SK-N-SH (cell line): Measurements from ENCODE around the gene ANKMY1. TPM values are rescaled to one million over a fixed set of nuclear protein-coding genes. Genes with fewer than 3 reads are reported as not detected.

Experiments used
- CTCF ChIA-PET: fragments of 300-600, 350-600 bp; formaldehyde crosslinking; extraction: SDS; loops from one replicate; lab custom pipeline; 2021; lab: Yijun Ruan, JAX
- POLR2A ChIA-PET: fragments of 350-600 bp; sonication (Branson Sonifier 250); formaldehyde crosslinking; extraction: SDS; loops from one replicate; lab custom pipeline; 2020; ENCODE audit warnings: antibody characterized with exemption, inconsistent platforms; lab: Yijun Ruan, JAX
- DNase-seq: peaks from one replicate; pipeline ENCODE4 v3.0.0; 2012
- H2AFZ ChIP-seq: fragments of 200-600 bp; sonication (generic); 2 replicates; pipeline ENCODE4 v1.8.1; 2016; ENCODE audit warnings: antibody characterized with exemption, mild to moderate bottlenecking, low read depth
- H3F3A ChIP-seq: fragments of 200-600 bp; sonication (generic); replicated peaks from 2 replicates; pipeline ENCODE3; 2016; ENCODE audit warnings: antibody characterized with exemption, mild to moderate bottlenecking; ENCODE audit not compliant: insufficient read depth
- H3K27ac ChIP-seq, 2 experiments: fragments of 200-500 bp in 1 of 2; fragments of 200-600 bp in 1 of 2; sonication (Bioruptor generic) in 1 of 2; sonication (generic), shearing (Covaris generic) in 1 of 2; 2 replicates each; pipeline versions ENCODE4 v1.5.1 to v1.6.1; 2014 to 2016; ENCODE audit warnings: low read depth in 2 of 2, inconsistent platforms in 1 of 2, low read length in 1 of 2, mild to moderate bottlenecking in 1 of 2, mixed read lengths in 1 of 2
- H3K27me3 ChIP-seq: fragments of 200-600 bp; sonication (generic), shearing (Covaris generic); 2 replicates; pipeline ENCODE4 v1.6.1; 2016; ENCODE audit warnings: mixed run types; ENCODE audit not compliant: insufficient read depth
- H3K36me3 ChIP-seq, 2 experiments: fragments of 200-500 bp in 1 of 2; fragments of 200-600 bp in 1 of 2; sonication (Bioruptor generic) in 1 of 2; sonication (generic) in 1 of 2; replicated peaks in 1 of 2; 2 replicates each; pipeline versions ENCODE3 to v1.5.1; 2014 to 2016; ENCODE audit warnings: low read length in 1 of 2, mild to moderate bottlenecking in 1 of 2; ENCODE audit not compliant: insufficient read depth in 2 of 2, control insufficient read depth in 1 of 2
- H3K4me1 ChIP-seq, 2 experiments: fragments of 200-500 bp in 1 of 2; fragments of 200-600 bp in 1 of 2; sonication (Bioruptor generic) in 1 of 2; sonication (generic), shearing (Covaris generic) in 1 of 2; 2 replicates each; pipeline versions ENCODE4 v1.5.1 to v1.6.1; 2014 to 2016; ENCODE audit warnings: low read depth in 1 of 2, low read length in 1 of 2, mixed run types in 1 of 2; ENCODE audit not compliant: insufficient read depth in 2 of 2, control insufficient read depth in 1 of 2
- H3K4me2 ChIP-seq: fragments of 200-600 bp; sonication (generic), shearing (Covaris generic); 2 replicates; pipeline ENCODE4 v1.6.1; 2017; ENCODE audit warnings: mixed run types
- H3K4me3 ChIP-seq, 2 experiments: fragments of 200-500 bp in 1 of 2; fragments of 200-600 bp in 1 of 2; sonication (Bioruptor generic) in 1 of 2; sonication (generic), shearing (Covaris generic) in 1 of 2; 2 replicates each; pipeline versions ENCODE4 v1.5.1 to v1.8.1; 2014 to 2016; ENCODE audit warnings: low read depth in 2 of 2, inconsistent platforms in 1 of 2, low read length in 1 of 2, mild to moderate bottlenecking in 1 of 2, mixed read lengths in 1 of 2, moderate library complexity in 1 of 2
- H3K79me2 ChIP-seq: fragments of 200-600 bp; sonication (generic); 2 replicates; pipeline ENCODE4 v1.8.1; 2017; ENCODE audit warnings: mild to moderate bottlenecking; ENCODE audit not compliant: insufficient read depth
- H3K9ac ChIP-seq: fragments of 200-600 bp; sonication (generic); 2 replicates; pipeline ENCODE4 v1.6.1; 2017; ENCODE audit warnings: mixed run types
- H3K9me2 ChIP-seq: fragments of 200-600 bp; sonication (generic); 2 replicates; pipeline ENCODE4 v1.6.1; 2017; ENCODE audit warnings: mixed run types
- H3K9me3 ChIP-seq: fragments of 200-600 bp; sonication (generic); 2 replicates; pipeline ENCODE4 v1.6.1; 2017; ENCODE audit warnings: mixed run types, mild to moderate bottlenecking, moderate library complexity
- H4K20me1 ChIP-seq: fragments of 200-600 bp; sonication (generic); 2 replicates; pipeline ENCODE4 v1.6.1; 2017; ENCODE audit warnings: mild to moderate bottlenecking, mixed run types; ENCODE audit not compliant: insufficient read depth
- CHD2 ChIP-seq: fragments of 150-350 bp; IDR thresholded peaks from 2 replicates; pipeline ENCODE4 v1.6.1; 2018; ENCODE audit warnings: low read length; ENCODE audit not compliant: partially characterized antibody
- EP300 ChIP-seq, 2 experiments: IDR thresholded peaks; 2 replicates each; pipeline versions ENCODE4 v1.4.0 to v1.6.1; 2012; ENCODE audit warnings: borderline replicate concordance in 1 of 2, low read depth in 1 of 2, low read length in 1 of 2
- FOSL2 ChIP-seq: IDR thresholded peaks from 2 replicates; pipeline ENCODE4 v1.4.0; 2012; ENCODE audit warnings: low read depth, mild to moderate bottlenecking, moderate library complexity, borderline replicate concordance
- FOXJ3 ChIP-seq: sonication (generic); formaldehyde crosslinking; IDR thresholded peaks from 2 replicates; pipeline ENCODE4 v1.5.1; 2020; ENCODE audit warnings: mild to moderate bottlenecking, missing genetic modification reagents
- FOXM1 ChIP-seq: IDR thresholded peaks from 2 replicates; pipeline ENCODE4 v1.4.0; 2012; ENCODE audit warnings: low read depth, mild to moderate bottlenecking
- GATA2 ChIP-seq: sonication (generic); formaldehyde crosslinking; IDR thresholded peaks from 2 replicates; pipeline ENCODE4 v1.5.0; 2020; ENCODE audit warnings: mild to moderate bottlenecking, missing genetic modification reagents
- JUND ChIP-seq: IDR thresholded peaks from 2 replicates; pipeline ENCODE4 v1.4.0; 2012
- POLR2AphosphoS5 ChIP-seq: IDR thresholded peaks from 2 replicates; pipeline ENCODE4 v1.6.1; 2012; ENCODE audit warnings: low read depth, low read length
- SIN3A ChIP-seq: IDR thresholded peaks from 2 replicates; pipeline ENCODE4 v1.6.1; 2012; ENCODE audit warnings: low read depth, mild to moderate bottlenecking, low read length, moderate library complexity, borderline replicate concordance
- TCF12 ChIP-seq: IDR thresholded peaks from 2 replicates; pipeline ENCODE4 v1.4.0; 2012
- YY1 ChIP-seq: IDR thresholded peaks from 2 replicates; pipeline ENCODE4 v1.4.0; 2012; ENCODE audit warnings: low read depth, mild to moderate bottlenecking
- WGBS: methylation state at CpG from one replicate; pipeline ENCODE4 v1.1.6; 2017; ENCODE audit warnings: low lambda C conversion rate; 5-methylcytosine and 5-hydroxymethylcytosine counted together
- polyA plus RNA-seq, 3 experiments: library from polyadenylated mRNA; depleted of rRNA; stranded (reverse); fragments of >200 nt; gene quantifications; 2 replicates each; pipeline ENCODE4 v1.2.3, GENCODE V29; 2012
- TF ChIP-seq, protein P1 (sequence below): fragments of 200-600 bp; sonication (generic); IDR thresholded peaks from 2 replicates; pipeline ENCODE4 v1.6.1; 2017; ENCODE audit warnings: antibody characterized with exemption, mild to moderate bottlenecking, moderate library complexity
- TF ChIP-seq, protein P2 (sequence below): fragments of 150-350 bp; IDR thresholded peaks from 2 replicates; pipeline ENCODE4 v1.6.1; 2017; ENCODE audit warnings: antibody characterized with exemption, low read length, low read depth, borderline replicate concordance
- TF ChIP-seq, protein P3 (sequence below): IDR thresholded peaks from 2 replicates; pipeline ENCODE4 v1.4.0; 2012; ENCODE audit warnings: low read depth, borderline replicate concordance

Gene ANKMY1
- polyA plus RNA-seq, 1 of the 3 experiments (the other 2 are of a cell fraction) = 12.1 TPM

DNA sequence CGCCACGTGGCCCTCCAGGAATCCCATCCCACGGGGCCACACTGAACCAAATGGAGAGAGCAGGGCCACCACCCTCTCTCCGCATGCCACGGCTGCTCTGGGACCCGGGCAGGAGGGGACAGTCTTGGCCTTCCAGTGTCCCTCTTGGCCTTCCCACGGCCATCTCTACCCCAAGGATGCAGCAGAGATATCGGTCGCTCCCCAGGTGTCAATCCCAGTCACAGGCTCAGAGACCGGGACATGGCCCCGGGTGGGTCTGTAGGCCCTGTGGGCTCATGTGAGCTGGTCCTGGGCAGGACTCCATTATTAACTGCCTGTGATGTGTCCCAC is 44.0 kb upstream of the ANKMY1 start (continued):
- TF ChIP-seq CHD2 = no peak
- TF ChIP-seq, protein P1, sequence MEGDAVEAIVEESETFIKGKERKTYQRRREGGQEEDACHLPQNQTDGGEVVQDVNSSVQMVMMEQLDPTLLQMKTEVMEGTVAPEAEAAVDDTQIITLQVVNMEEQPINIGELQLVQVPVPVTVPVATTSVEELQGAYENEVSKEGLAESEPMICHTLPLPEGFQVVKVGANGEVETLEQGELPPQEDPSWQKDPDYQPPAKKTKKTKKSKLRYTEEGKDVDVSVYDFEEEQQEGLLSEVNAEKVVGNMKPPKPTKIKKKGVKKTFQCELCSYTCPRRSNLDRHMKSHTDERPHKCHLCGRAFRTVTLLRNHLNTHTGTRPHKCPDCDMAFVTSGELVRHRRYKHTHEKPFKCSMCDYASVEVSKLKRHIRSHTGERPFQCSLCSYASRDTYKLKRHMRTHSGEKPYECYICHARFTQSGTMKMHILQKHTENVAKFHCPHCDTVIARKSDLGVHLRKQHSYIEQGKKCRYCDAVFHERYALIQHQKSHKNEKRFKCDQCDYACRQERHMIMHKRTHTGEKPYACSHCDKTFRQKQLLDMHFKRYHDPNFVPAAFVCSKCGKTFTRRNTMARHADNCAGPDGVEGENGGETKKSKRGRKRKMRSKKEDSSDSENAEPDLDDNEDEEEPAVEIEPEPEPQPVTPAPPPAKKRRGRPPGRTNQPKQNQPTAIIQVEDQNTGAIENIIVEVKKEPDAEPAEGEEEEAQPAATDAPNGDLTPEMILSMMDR = no peak
- no peak for TF ChIP-seq JUND

DNA sequence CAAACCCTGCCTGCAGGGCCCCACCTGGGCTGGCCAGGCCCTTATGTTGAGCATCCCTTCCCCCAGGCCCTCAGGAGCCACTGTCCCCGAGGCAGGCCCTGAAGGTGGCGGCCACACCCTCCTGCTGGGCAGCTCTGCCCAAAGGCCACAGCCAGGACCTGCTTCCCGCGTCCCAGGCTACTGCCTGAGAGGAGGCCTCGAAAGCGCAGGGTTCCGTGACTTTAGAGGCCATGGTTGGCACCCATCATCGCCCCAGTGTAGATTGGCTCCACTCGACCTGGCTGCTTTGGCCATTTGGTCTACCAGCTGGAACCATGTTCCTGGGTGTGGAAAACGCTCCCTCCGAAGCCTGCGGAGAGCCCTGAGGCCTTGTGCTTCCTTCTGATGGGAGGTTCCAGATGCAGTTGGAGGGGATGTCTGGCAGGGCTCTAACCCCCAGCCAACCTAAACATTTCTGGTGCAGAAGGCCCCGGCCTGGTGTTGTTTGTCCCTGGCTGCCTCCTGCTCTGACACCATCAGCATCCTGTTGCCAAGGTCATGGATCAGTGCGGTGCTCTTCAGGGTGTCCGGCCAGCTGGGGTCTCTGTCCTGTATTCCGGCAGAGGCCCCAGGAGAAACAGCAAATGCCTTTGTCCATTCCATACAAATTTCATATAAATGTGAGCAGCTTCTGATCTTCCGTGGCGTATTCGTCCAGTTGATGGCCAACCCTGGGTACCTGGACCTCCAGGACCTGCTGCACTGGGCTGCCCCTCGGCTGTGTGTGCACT is 43.5 kb upstream of the ANKMY1 start:
- Histone ChIP-seq H2AFZ (no peak overlapping the region), H3K36me3 (peaks cover 0 to 18% of the 10 kb centered on the region in 2 experiments), H3K4me2 (no peak overlapping the region), H4K20me1 (no peaks in the 10 kb centered on the region), H3K27ac (no peak overlapping the region), H3K9me2 (no peaks in the 10 kb centered on the region), H3K27me3 (no peaks in the 10 kb centered on the region), H3K4me1 (peaks cover 0 to 15% of the 10 kb centered on the region in 2 experiments; a peak in 1 of 4 replicates), H3F3A (no peaks in the 10 kb centered on the region), H3K9ac (no peak overlapping the region), H3K79me2 (no peaks in the 10 kb centered on the region), H3K4me3 (no peak overlapping the region), H3K9me3 (no peaks in the 10 kb centered on the region)
- TF ChIP-seq YY1 (no peak), POLR2AphosphoS5 (no peak), FOXJ3 (CRISPR knock-in tag) (no peak), FOXM1 (no peak), SIN3A (no peak), EP300 (IDR thresholded peaks at IDR 0.05; ENCODE audit: borderline replicate concordance in 1 of 2, low read depth in 1 of 2, low read length in 1 of 2) (no peak), GATA2 (CRISPR knock-in tag) (no peak), TCF12 (no peak), FOSL2 (no peak)
- TF ChIP-seq, protein P2, sequence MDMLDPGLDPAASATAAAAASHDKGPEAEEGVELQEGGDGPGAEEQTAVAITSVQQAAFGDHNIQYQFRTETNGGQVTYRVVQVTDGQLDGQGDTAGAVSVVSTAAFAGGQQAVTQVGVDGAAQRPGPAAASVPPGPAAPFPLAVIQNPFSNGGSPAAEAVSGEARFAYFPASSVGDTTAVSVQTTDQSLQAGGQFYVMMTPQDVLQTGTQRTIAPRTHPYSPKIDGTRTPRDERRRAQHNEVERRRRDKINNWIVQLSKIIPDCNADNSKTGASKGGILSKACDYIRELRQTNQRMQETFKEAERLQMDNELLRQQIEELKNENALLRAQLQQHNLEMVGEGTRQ = no peak
- TF ChIP-seq, protein P3, sequence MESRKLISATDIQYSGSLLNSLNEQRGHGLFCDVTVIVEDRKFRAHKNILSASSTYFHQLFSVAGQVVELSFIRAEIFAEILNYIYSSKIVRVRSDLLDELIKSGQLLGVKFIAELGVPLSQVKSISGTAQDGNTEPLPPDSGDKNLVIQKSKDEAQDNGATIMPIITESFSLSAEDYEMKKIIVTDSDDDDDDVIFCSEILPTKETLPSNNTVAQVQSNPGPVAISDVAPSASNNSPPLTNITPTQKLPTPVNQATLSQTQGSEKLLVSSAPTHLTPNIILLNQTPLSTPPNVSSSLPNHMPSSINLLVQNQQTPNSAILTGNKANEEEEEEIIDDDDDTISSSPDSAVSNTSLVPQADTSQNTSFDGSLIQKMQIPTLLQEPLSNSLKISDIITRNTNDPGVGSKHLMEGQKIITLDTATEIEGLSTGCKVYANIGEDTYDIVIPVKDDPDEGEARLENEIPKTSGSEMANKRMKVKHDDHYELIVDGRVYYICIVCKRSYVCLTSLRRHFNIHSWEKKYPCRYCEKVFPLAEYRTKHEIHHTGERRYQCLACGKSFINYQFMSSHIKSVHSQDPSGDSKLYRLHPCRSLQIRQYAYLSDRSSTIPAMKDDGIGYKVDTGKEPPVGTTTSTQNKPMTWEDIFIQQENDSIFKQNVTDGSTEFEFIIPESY = no peak
- WGBS = 91% methylated on average over 19 of the region's 20 CpGs
- POLR2A ChIA-PET = no interaction called here
- CTCF ChIA-PET = no interaction called here
- DNase-seq = no peak
